Keratinocyte (primary cell): ENCODE data around the gene INPP4B. TPM values are rescaled to one million over a fixed set of nuclear protein-coding genes. Genes with fewer than 3 reads are reported as not detected.

ENCODE experiments used
- DNase-seq: peaks from one replicate; pipeline ENCODE4 v3.0.0-alpha.2; 2011; ENCODE audit warnings: low read depth, missing footprints, low spot score
- FAIRE-seq: peaks from 2 replicates; lab custom pipeline; 2011; peaks lifted over from hg19 to GRCh38; lab: Jason Lieb, UNC
- H2AFZ ChIP-seq: 2 replicates; pipeline ENCODE4 v1.6.0; 2012; ENCODE audit warnings: low read length, control low read depth, inconsistent platforms; ENCODE audit not compliant: control insufficient read depth
- H3K27ac ChIP-seq: 2 replicates; pipeline ENCODE4 v1.5.1; 2011; ENCODE audit warnings: low read length; ENCODE audit not compliant: control insufficient read depth, insufficient read depth
- H3K27me3 ChIP-seq: 3 replicates; pipeline ENCODE4 v1.6.0; 2011; ENCODE audit warnings: low read length; ENCODE audit not compliant: control insufficient read depth, insufficient read depth; ENCODE audit errors: extremely low read depth
- H3K36me3 ChIP-seq, 2 experiments: 2 replicates in 1 of 2; 3 replicates in 1 of 2; pipeline ENCODE4 v1.5.1; 2011; ENCODE audit warnings: low read length in 2 of 2, mild to moderate bottlenecking in 1 of 2; ENCODE audit not compliant: control insufficient read depth in 2 of 2, insufficient read depth in 2 of 2; ENCODE audit errors: extremely low read depth in 1 of 2
- H3K4me1 ChIP-seq: 3 replicates; pipeline ENCODE4 v1.5.1; 2011; ENCODE audit warnings: low read length; ENCODE audit not compliant: control insufficient read depth, insufficient read depth; ENCODE audit errors: extremely low read depth
- H3K4me2 ChIP-seq: 3 replicates; pipeline ENCODE4 v1.6.0; 2011; ENCODE audit warnings: low read depth, low read length; ENCODE audit not compliant: control insufficient read depth, insufficient read depth; ENCODE audit errors: extremely low read depth
- H3K4me3 ChIP-seq, 3 experiments: fragments of 200-600 bp in 1 of 3; sonication (generic) in 1 of 3; 2 replicates in 2 of 3; 3 replicates in 1 of 3; pipeline ENCODE4 v1.5.1; 2011 to 2016; ENCODE audit warnings: low read length in 3 of 3, mild to moderate bottlenecking in 3 of 3, control low read depth in 2 of 3, inconsistent platforms in 1 of 3, low read depth in 1 of 3, mixed read lengths in 1 of 3, mixed run types in 1 of 3, moderate library complexity in 1 of 3; ENCODE audit not compliant: control insufficient read depth in 2 of 3, insufficient read depth in 2 of 3; ENCODE audit errors: extremely low read depth in 1 of 3
- H3K79me2 ChIP-seq: 2 replicates; pipeline ENCODE4 v1.6.0; 2012; ENCODE audit warnings: low read length; ENCODE audit not compliant: control insufficient read depth, insufficient read depth
- H3K9ac ChIP-seq: 3 replicates; pipeline ENCODE4 v1.6.0; 2011; ENCODE audit warnings: low read length; ENCODE audit not compliant: control insufficient read depth, insufficient read depth; ENCODE audit errors: extremely low read depth
- H3K9me1 ChIP-seq: 3 replicates; pipeline ENCODE4 v1.6.0; 2011; ENCODE audit warnings: low read length; ENCODE audit not compliant: control insufficient read depth, insufficient read depth; ENCODE audit errors: extremely low read depth
- H3K9me3 ChIP-seq: 2 replicates; pipeline ENCODE4 v1.5.1; 2012; ENCODE audit warnings: low read depth, low read length; ENCODE audit not compliant: control insufficient read depth
- H4K20me1 ChIP-seq: 3 replicates; pipeline ENCODE4 v1.6.0; 2011; ENCODE audit warnings: low read length; ENCODE audit not compliant: control insufficient read depth, insufficient read depth; ENCODE audit errors: extremely low read depth
- CTCF ChIP-seq, 3 experiments: IDR thresholded peaks in 1 of 3; conservative IDR thresholded peaks in 1 of 3; optimal IDR thresholded peaks in 1 of 3; 2 replicates in 2 of 3; 3 replicates in 1 of 3; pipeline versions ENCODE3 to v1.5.1; 2011; ENCODE audit warnings: low read length in 3 of 3, mild to moderate bottlenecking in 3 of 3, moderate library complexity in 2 of 3, control low read depth in 1 of 3, inconsistent platforms in 1 of 3; ENCODE audit not compliant: insufficient read depth in 2 of 3; ENCODE audit errors: extremely low read depth in 1 of 3
- EZH2 ChIP-seq: IDR thresholded peaks from one replicate; pipeline ENCODE4 v1.6.1; 2012; ENCODE audit warnings: inconsistent platforms, mild to moderate bottlenecking, low read length, moderate library complexity
- dilution Hi-C: fragments of 300-500 bp; cut with MboI; formaldehyde crosslinking; loops from one replicate; pipeline ENCODE4 v1.7.0; 2020; ENCODE audit warnings: low sequenced_read_pairs; ENCODE audit not compliant: extremely low pct_ligation_motif_present
- polyA plus RNA-seq, 5 experiments: library from polyadenylated mRNA; depleted of rRNA in 3 of 5; stranded (reverse) in 3 of 5; stranded (forward) in 1 of 5; unstranded in 1 of 5; fragments of >200 nt; gene quantifications; 1 replicate in 1 of 5; 2 replicates in 3 of 5; 3 replicates in 1 of 5; pipeline versions ENCODE4 v1.2.1 to v1.2.3, GENCODE V29; 2011 to 2012; ENCODE audit warnings: missing spikeins in 2 of 5, low read depth in 1 of 5, low replicate concordance in 1 of 5

INPP4B gene
- polyA plus RNA-seq, 1 donor (not counting 4 experiments of a cell fraction or from before 2014, with no cell fraction given), result 50.2 TPM

DNA sequence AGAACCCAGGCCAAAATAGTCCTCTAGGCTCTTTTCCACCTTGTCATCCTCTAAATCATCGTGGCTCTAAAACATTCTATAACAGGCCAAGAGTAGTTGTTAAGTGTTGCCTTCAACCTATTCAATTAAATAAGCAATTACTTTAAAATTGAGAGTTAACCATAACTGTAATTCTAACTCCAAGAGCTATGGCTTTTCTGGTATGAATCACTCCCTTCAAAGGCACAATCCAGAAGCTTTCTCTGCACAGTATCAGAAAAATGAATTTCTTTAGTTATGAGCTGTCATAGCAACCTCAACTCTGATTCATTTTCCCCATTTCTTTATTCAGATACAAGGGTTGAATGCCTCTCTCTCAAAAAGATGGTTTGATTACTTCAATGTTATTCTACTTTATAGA is 21.7 kb downstream of the INPP4B start:
- FAIRE-seq (no peak), DNase-seq (no peak)
- no peak overlapping the region for H2AFZ ChIP-seq
- H3K36me3 ChIP-seq, result no peaks in the 10 kb centered on the region
- no peaks in the 10 kb centered on the region for H3K9me1 ChIP-seq
- H3K27me3 ChIP-seq, result no peaks in the 10 kb centered on the region
- H3K27ac ChIP-seq, result no peak overlapping the region
- no peaks in the 10 kb centered on the region for H3K79me2 ChIP-seq
- H3K4me1 ChIP-seq, result no peaks in the 10 kb centered on the region
- TF ChIP-seq EZH2, result no peak
- no peak for TF ChIP-seq CTCF (optimal IDR thresholded peaks at IDR 0.05 in 1 of 3, IDR thresholded peaks at IDR 0.05 in 1 of 3, conservative IDR thresholded peaks at IDR 0.05 in 1 of 3; ENCODE audit: extremely low read depth in 1 of 3, insufficient read depth in 2 of 3, low read length in 3 of 3)
- H4K20me1 ChIP-seq, result no peaks in the 10 kb centered on the region
- H3K9me3 ChIP-seq, result no peaks in the 10 kb centered on the region
- H3K4me3 ChIP-seq, result no peak overlapping the region
- H3K4me2 ChIP-seq, result no peak overlapping the region
- H3K9ac ChIP-seq, result no peak overlapping the region
- dilution Hi-C loops, result no loop called here

DNA sequence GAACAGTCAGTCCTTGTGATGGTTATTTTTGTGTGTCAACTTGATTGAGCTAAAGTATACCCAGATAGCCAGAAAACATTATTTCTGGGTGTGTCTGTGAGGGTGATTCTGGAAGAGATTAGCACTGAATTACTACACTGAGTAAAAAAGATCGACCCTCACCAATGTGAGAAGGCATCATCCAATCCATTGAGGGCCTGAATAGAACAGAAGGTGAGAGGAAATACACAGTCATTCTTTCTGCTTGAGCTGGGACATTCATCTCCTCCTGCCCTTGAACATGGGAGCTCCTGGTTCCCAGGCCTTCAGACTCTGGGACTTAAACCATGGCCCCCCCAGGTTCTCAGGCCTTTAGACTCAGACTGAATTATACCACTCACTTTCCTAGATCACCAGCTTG is 22.3 kb downstream of the INPP4B start:
- Histone ChIP-seq H3K4me3 (no peak overlapping the region), H3K36me3 (no peaks in the 10 kb centered on the region), H2AFZ (no peak overlapping the region), H3K9me3 (no peaks in the 10 kb centered on the region), H3K27ac (no peak overlapping the region), H3K4me2 (no peak overlapping the region), H3K27me3 (no peaks in the 10 kb centered on the region), H3K9me1 (no peaks in the 10 kb centered on the region), H3K79me2 (no peaks in the 10 kb centered on the region), H3K4me1 (no peaks in the 10 kb centered on the region), H3K9ac (no peak overlapping the region), H4K20me1 (no peaks in the 10 kb centered on the region)
- FAIRE-seq (no peak), DNase-seq (no peak)
- dilution Hi-C loops, result no loop called here
- TF ChIP-seq CTCF (optimal IDR thresholded peaks at IDR 0.05 in 1 of 3, IDR thresholded peaks at IDR 0.05 in 1 of 3, conservative IDR thresholded peaks at IDR 0.05 in 1 of 3; ENCODE audit: extremely low read depth in 1 of 3, insufficient read depth in 2 of 3, low read length in 3 of 3), result no peak
- no peak for TF ChIP-seq EZH2
